HepG2 (cell line): Measurements from ENCODE around the gene GPSM1. TPM values are rescaled to one million over a fixed set of nuclear protein-coding genes. Genes with fewer than 3 reads are reported as not detected.

ENCODE experiments used
- ARNTL ChIP-seq: sonication (generic); formaldehyde crosslinking; IDR thresholded peaks from 2 replicates; pipeline ENCODE4 v1.4.0; 2020; ENCODE audit warnings: mild to moderate bottlenecking, missing genetic modification reagents
- ASH2L ChIP-seq: fragments of 300-600, 200-600 bp; sonication (generic); IDR thresholded peaks from 2 replicates; pipeline ENCODE4 v1.7.0; 2017; ENCODE audit warnings: low read depth, mild to moderate bottlenecking, moderate library complexity, mixed read lengths, low read length; ENCODE audit not compliant: insufficient read length
- EP300 ChIP-seq, 3 experiments: sonication (generic) in 1 of 3; formaldehyde crosslinking in 1 of 3; IDR thresholded peaks; 2 replicates each; pipeline versions ENCODE4 v1.5.1 to v1.6.1; 2011 to 2020; ENCODE audit warnings: low read depth in 2 of 3, low read length in 2 of 3, borderline replicate concordance in 1 of 3, improper control_type of control experiment in 1 of 3, mild to moderate bottlenecking in 1 of 3, missing genetic modification reagents in 1 of 3, moderate library complexity in 1 of 3
- FIP1L1 ChIP-seq: fragments of 200-400 bp; formaldehyde crosslinking; IDR thresholded peaks from 2 replicates; pipeline ENCODE4 v1.6.1; 2018; ENCODE audit warnings: low read depth, mild to moderate bottlenecking, low read length, moderate library complexity, borderline replicate concordance; ENCODE audit not compliant: insufficient read depth
- HOXD1 ChIP-seq: sonication (generic); formaldehyde crosslinking; IDR thresholded peaks from 2 replicates; pipeline ENCODE4 v1.5.0; 2020; ENCODE audit warnings: missing genetic modification reagents
- IKZF1 ChIP-seq: fragments of 450-650 bp; IDR thresholded peaks from 2 replicates; pipeline ENCODE4 v1.7.1; 2016
- JARID2 ChIP-seq: sonication (generic); formaldehyde crosslinking; IDR thresholded peaks from 2 replicates; pipeline ENCODE4 v1.8.1; 2023; ENCODE audit warnings: missing genetic modification reagents, inconsistent platforms; ENCODE audit not compliant: insufficient replicate concordance
- KLF13 ChIP-seq: sonication (generic); formaldehyde crosslinking; IDR thresholded peaks from 2 replicates; pipeline ENCODE4 v1.4.0; 2020; ENCODE audit warnings: mild to moderate bottlenecking, missing genetic modification reagents
- MBD4 ChIP-seq: IDR thresholded peaks from 2 replicates; pipeline ENCODE4 v1.6.1; 2012; ENCODE audit warnings: low read length, inconsistent platforms, borderline replicate concordance
- MIXL1 ChIP-seq: IDR thresholded peaks from 2 replicates; pipeline ENCODE4 v1.6.1; 2016
- MYC ChIP-seq: sonication (generic); formaldehyde crosslinking; IDR thresholded peaks from 2 replicates; pipeline ENCODE4 v1.9.0; 2021; ENCODE audit warnings: missing genetic modification reagents, borderline replicate concordance
- NFE2L2 ChIP-seq: fragments of 150-350 bp; IDR thresholded peaks from 2 replicates; pipeline ENCODE4 v1.6.1; 2014; ENCODE audit warnings: low read length
- NONO ChIP-seq, 2 experiments: fragments of 450-650 bp in 1 of 2; sonication (generic) in 1 of 2; formaldehyde crosslinking in 1 of 2; IDR thresholded peaks in 1 of 2; conservative IDR thresholded peaks in 1 of 2; 2 replicates each; pipeline versions ENCODE4 v1.6.1 to v1.8.0; 2017 to 2022; ENCODE audit warnings: mild to moderate bottlenecking in 1 of 2, missing genetic modification reagents in 1 of 2, moderate library complexity in 1 of 2
- REL ChIP-seq: sonication (generic); formaldehyde crosslinking; conservative IDR thresholded peaks from 2 replicates; pipeline ENCODE4 v1.8.0; 2022; ENCODE audit warnings: mild to moderate bottlenecking, missing genetic modification reagents, moderate library complexity
- SYNCRIP ChIP-seq: fragments of 200-400 bp; formaldehyde crosslinking; IDR thresholded peaks from 2 replicates; pipeline ENCODE4 v1.6.1; 2018; ENCODE audit warnings: mild to moderate bottlenecking, low read depth, low read length; ENCODE audit not compliant: insufficient read depth
- U2AF2 ChIP-seq: fragments of 200-400 bp; formaldehyde crosslinking; IDR thresholded peaks from 2 replicates; pipeline ENCODE4 v1.6.1; 2017; ENCODE audit warnings: low read depth, mild to moderate bottlenecking, low read length
- ZBTB43 ChIP-seq: sonication (generic); formaldehyde crosslinking; conservative IDR thresholded peaks from 2 replicates; pipeline ENCODE4 v1.4.0; 2020; ENCODE audit warnings: missing genetic modification reagents
- ZFX ChIP-seq: sonication (generic); formaldehyde crosslinking; IDR thresholded peaks from 2 replicates; pipeline ENCODE4 v1.4.0; 2020; ENCODE audit warnings: mild to moderate bottlenecking, low read depth, missing genetic modification reagents, moderate library complexity
- ZMYM2 ChIP-seq: sonication (generic); formaldehyde crosslinking; IDR thresholded peaks from 2 replicates; pipeline ENCODE4 v1.8.0; 2022; ENCODE audit warnings: mild to moderate bottlenecking, missing genetic modification reagents
- ZNF33B ChIP-seq: sonication (generic); formaldehyde crosslinking; IDR thresholded peaks from 2 replicates; pipeline ENCODE4 v1.5.1; 2020; ENCODE audit warnings: mild to moderate bottlenecking, missing genetic modification reagents
- ZNF598 ChIP-seq: sonication (generic); formaldehyde crosslinking; IDR thresholded peaks from 2 replicates; pipeline ENCODE4 v1.5.1; 2020; ENCODE audit warnings: mild to moderate bottlenecking, missing genetic modification reagents, borderline replicate concordance
- ZNF644 ChIP-seq: IDR thresholded peaks from 2 replicates; pipeline ENCODE4 v1.6.1; 2016; ENCODE audit warnings: low read depth
- ZNF747 ChIP-seq: sonication (generic); formaldehyde crosslinking; IDR thresholded peaks from 2 replicates; pipeline ENCODE4 v1.8.1; 2023; ENCODE audit warnings: missing genetic modification reagents, mild to moderate bottlenecking, borderline replicate concordance
- ZNF775 ChIP-seq: sonication (generic); formaldehyde crosslinking; IDR thresholded peaks from 2 replicates; pipeline ENCODE4 v1.4.0; 2020; ENCODE audit warnings: missing genetic modification reagents, mild to moderate bottlenecking, moderate library complexity, borderline replicate concordance
- ZNF784 ChIP-seq: sonication (generic); formaldehyde crosslinking; IDR thresholded peaks from 2 replicates; pipeline ENCODE4 v1.5.1; 2020; ENCODE audit warnings: missing genetic modification reagents, mild to moderate bottlenecking, borderline replicate concordance
- polyA plus RNA-seq, 8 experiments: library from polyadenylated mRNA; depleted of rRNA in 3 of 8; stranded (reverse) in 7 of 8; unstranded in 1 of 8; fragments of >200 nt; fragmentation: Illumina TruSeq in 4 of 8; extraction: Trizol in 4 of 8; gene quantifications; 2 replicates each; pipeline versions ENCODE4 v1.2.1 to v1.2.3, GENCODE V29; 2011 to 2016; ENCODE audit warnings: low read depth in 4 of 8, missing spikeins in 1 of 8, mixed read lengths in 1 of 8; ENCODE audit not compliant: insufficient read depth in 1 of 8
- total RNA-seq, 5 experiments: library from RNA; depleted of rRNA; stranded (reverse); fragments of >200 nt; fragmentation: Illumina TruSeq; extraction: Trizol; gene quantifications; 2 replicates each; pipeline ENCODE4 v1.2.3, GENCODE V29; 2016; ENCODE audit warnings: low read depth in 1 of 5
- TF ChIP-seq, protein P1 (sequence below): sonication (generic); formaldehyde crosslinking; IDR thresholded peaks from 2 replicates; pipeline ENCODE4 v1.5.0; 2020; ENCODE audit warnings: mild to moderate bottlenecking, low read depth, missing genetic modification reagents, borderline replicate concordance
- TF ChIP-seq, protein P2 (sequence below): sonication (generic); formaldehyde crosslinking; IDR thresholded peaks from 2 replicates; pipeline ENCODE4 v1.4.0; 2020; ENCODE audit warnings: missing genetic modification reagents

GPSM1 gene
- total and polyA plus RNA-seq, 2 of the 13 experiments (the other 11 are each of a cell fraction or from before 2014, with no cell fraction given) = 1.0 to 2.4 TPM

GRCh38 chr9:136339173-136339957 is 12.0 kb downstream of the GPSM1 start (continued):
- TF ChIP-seq ZBTB43 (CRISPR knock-in tag) (no peak), ARNTL (CRISPR knock-in tag) (0 out of 2 replicates have a peak, but pooled peaks have one; percentile 41), ASH2L (no peak), U2AF2 (no peak), ZMYM2 (no peak), FIP1L1 (no peak), MIXL1 (CRISPR knock-in tag) (no peak), ZNF644 (CRISPR knock-in tag) (no peak), IKZF1 (no peak), ZFX (CRISPR knock-in tag) (peak; percentile 66), EP300 (IDR thresholded peaks at IDR 0.05; ENCODE audit: low read depth in 2 of 2, low read length in 2 of 2) (no peak; a peak in 1 of 4 replicates), EP300 (CRISPR knock-in tag; IDR thresholded peaks at IDR 0.05; ENCODE audit: borderline replicate concordance) (no peak), ZNF775 (CRISPR knock-in tag) (no peak), ZNF784 (no peak), SYNCRIP (no peak), NFE2L2 (no peak), NONO (IDR thresholded peaks at IDR 0.05) (no peak), NONO (CRISPR knock-in tag; conservative IDR thresholded peaks at IDR 0.05) (no peak), ZNF747 (CRISPR knock-in tag) (peak; percentile 24; the same call in 1 of the 2 replicates), HOXD1 (CRISPR knock-in tag) (no peak), JARID2 (no peak), MYC (no peak), REL (CRISPR knock-in tag) (no peak), ZNF598 (CRISPR knock-in tag) (no peak), MBD4 (no peak), KLF13 (CRISPR knock-in tag) (no peak), ZNF33B (CRISPR knock-in tag) (no peak)
- TF ChIP-seq, protein P1, sequence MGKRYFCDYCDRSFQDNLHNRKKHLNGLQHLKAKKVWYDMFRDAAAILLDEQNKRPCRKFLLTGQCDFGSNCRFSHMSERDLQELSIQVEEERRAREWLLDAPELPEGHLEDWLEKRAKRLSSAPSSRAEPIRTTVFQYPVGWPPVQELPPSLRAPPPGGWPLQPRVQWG (CRISPR knock-in tag) = no peak
- TF ChIP-seq, protein P2, sequence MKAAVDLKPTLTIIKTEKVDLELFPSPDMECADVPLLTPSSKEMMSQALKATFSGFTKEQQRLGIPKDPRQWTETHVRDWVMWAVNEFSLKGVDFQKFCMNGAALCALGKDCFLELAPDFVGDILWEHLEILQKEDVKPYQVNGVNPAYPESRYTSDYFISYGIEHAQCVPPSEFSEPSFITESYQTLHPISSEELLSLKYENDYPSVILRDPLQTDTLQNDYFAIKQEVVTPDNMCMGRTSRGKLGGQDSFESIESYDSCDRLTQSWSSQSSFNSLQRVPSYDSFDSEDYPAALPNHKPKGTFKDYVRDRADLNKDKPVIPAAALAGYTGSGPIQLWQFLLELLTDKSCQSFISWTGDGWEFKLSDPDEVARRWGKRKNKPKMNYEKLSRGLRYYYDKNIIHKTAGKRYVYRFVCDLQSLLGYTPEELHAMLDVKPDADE (CRISPR knock-in tag) = no peak
